GM12873 (cell line): ENCODE data around the gene OXSM.

Source experiments
- TF ChIP-seq, protein P1 (sequence below): IDR thresholded peaks from 2 replicates; pipeline ENCODE4 v1.5.1; 2012; ENCODE audit warnings: low read depth, mild to moderate bottlenecking, moderate library complexity, low read length, control low read depth; ENCODE audit not compliant: insufficient read depth; ENCODE audit errors: missing control alignments

The OXSM gene

DNA sequence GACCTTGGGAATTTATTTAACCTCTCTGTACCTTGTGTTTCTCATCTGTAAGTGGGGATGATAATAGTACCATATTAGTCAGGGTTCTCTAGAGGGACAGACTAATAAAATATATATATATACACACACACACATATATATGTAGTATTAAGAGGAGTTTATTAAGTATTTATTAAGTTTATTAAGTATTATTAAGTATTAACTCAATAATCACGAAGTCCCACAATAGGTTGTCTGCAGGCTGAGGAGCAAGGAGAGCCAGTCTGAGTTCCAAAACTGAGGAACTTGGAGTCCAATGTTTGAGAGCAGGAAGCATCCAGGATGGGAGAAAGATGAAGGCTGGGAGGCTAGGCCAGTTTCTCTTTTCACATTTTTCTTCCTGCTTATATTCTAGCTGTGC lies 14.8 kb downstream of the OXSM start:
- TF ChIP-seq, protein P1, sequence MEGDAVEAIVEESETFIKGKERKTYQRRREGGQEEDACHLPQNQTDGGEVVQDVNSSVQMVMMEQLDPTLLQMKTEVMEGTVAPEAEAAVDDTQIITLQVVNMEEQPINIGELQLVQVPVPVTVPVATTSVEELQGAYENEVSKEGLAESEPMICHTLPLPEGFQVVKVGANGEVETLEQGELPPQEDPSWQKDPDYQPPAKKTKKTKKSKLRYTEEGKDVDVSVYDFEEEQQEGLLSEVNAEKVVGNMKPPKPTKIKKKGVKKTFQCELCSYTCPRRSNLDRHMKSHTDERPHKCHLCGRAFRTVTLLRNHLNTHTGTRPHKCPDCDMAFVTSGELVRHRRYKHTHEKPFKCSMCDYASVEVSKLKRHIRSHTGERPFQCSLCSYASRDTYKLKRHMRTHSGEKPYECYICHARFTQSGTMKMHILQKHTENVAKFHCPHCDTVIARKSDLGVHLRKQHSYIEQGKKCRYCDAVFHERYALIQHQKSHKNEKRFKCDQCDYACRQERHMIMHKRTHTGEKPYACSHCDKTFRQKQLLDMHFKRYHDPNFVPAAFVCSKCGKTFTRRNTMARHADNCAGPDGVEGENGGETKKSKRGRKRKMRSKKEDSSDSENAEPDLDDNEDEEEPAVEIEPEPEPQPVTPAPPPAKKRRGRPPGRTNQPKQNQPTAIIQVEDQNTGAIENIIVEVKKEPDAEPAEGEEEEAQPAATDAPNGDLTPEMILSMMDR = no peak

DNA sequence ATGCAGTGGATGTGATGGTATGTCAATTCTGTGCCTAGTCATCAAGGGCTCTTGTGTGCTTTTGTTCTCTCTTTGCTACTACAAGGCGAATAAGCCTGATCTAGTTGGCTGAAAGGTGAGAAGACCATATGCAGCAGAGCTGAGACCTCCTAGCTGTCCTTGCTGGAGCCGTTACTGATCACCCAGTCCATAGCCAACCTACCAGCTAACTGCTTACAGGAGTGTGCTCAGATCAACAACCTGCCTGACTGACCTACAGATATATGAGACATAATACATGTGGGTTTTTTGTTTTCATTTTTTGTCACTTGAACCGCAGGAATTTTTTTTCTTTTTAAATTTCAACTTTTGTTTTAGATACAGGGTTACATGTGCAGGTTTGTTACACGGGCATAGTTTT lies 22.8 kb downstream of the OXSM start:
- TF ChIP-seq, protein P1 = no peak

DNA sequence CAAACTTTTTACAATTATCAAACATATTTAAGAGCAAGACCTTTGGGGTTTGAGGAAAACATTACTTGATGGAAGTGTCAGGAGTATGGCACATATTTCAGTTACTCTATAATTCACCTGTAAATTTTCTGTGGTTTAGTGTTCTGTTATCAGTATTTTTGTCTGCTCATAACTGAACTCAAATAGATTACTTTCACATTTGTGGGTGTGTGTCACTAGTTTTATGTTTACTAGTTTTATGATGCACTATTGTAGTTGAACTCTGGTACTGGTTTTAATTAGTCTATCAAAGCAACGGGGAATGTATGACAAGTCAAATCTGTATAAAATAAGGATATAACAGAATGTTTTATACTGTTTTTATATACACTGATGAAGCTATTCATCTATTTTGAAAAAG lies 27.2 kb downstream of the OXSM start:
- TF ChIP-seq, protein P1 = no peak

DNA sequence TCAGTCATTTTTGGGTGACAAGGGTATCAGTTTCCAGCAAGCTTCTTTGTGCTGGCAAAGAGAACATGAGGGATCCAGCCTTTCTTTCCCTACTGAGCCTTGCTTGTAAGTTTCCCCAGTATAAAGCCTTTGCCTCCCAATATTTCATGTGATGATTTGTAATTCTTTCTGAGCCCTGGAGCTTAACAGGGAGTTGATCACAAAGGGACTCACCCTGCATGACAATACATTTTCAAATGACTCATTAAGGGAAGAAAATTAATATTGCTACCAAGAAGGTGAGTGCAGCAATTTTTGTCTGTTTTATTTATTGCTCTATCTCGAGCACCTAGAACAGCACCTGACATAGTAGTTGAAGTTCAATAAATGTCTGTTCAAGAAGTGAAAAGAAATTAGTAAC lies 27.7 kb downstream of the OXSM start:
- TF ChIP-seq, protein P1 = no peak

DNA sequence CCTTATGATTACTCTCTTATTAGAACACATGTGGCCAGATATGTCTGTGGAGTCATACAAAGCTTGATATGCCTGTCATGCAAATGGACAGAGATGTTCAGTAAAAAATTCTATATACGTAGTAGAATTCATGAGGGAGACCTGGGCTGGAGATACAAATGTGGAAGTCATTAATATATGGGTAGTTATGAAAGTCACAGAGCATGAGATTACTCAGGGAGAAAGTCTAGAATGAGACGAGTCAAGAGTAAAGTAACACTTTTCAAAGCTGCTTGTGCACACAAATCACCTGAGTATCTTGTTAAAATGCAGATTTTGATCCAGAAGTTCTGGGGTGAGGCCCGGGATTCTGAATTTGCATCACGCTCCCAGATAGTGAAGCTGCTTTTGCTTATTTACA lies 28.4 kb downstream of the OXSM start:
- TF ChIP-seq, protein P1 = no peak

DNA sequence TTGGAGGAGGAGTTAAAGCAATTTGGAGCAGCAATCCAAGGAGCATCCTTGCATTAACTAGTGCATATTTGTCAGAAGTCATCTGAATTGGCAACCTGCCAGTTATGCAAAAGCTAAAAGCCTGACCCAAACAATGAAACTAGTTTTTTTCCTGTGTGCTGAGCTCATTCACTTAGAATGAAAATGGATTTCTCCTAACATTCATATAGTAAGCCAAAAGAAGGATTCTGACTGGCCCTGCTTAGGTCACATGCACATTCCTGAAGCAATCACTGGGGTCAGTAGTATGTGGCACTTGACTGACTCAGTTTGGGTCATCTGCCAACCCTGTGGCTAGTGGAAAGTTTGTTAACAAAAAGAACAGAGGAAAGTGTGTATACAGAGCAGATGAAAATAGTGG lies 30.5 kb downstream of the OXSM start:
- TF ChIP-seq, protein P1 = no peak

DNA sequence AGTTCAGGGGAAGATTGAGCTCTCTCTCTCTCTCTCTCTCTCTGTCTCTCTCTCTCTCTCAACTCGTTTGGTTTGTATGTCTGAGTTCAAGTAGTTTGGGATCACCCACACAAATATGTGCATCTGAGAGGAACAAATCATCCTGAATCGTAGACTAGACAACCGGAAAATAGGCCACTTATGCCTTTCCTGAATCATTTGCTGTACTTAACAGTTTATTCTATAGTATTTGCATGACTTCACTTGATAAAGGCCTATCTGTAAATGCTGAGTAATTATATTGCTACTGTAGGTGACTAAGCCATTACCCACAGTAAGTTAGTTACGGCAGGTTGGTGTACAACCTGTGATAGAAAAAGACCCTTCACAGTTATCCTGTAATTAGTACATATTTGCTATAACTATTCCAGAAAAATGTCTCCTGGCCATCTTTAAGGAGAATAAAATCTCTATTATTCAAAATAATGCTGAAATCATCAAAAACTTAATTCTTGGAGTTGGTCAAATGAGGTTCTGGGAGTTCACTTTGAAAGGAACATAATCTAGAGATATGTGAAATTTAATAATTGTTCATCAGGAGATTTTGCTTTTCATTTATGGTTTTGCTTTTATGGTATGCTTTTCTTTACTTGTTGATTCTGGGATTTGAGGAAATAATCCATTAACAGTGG lies 31.1 kb downstream of the OXSM start:
- TF ChIP-seq, protein P1 = no peak
